Measurements from ENCODE around the gene TNK1.

DNA sequence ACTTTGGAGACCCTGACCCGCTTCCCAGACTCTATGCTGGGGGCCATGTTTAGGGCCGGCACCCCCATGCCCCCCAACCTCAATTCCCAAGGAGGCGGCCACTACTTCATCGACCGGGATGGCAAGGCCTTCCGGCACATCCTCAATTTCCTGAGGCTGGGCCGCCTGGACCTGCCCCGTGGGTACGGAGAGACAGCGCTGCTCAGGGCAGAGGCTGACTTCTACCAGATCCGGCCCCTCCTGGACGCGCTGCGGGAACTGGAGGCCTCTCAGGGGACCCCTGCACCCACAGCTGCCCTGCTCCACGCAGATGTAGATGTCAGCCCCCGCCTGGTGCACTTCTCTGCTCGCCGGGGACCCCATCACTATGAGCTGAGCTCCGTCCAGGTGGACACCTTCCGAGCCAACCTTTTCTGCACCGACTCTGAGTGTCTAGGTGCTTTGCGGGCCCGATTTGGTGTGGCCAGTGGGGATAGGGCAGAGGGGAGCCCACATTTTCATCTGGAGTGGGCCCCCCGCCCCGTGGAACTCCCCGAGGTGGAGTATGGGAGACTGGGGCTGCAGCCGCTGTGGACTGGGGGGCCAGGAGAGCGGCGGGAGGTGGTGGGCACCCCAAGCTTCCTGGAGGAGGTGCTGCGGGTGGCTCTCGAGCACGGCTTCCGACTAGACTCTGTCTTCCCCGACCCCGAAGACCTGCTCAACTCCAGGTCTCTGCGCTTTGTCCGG lies 27.8 kb upstream of the TNK1 start:
- TF ChIP-seq, protein P1, sequence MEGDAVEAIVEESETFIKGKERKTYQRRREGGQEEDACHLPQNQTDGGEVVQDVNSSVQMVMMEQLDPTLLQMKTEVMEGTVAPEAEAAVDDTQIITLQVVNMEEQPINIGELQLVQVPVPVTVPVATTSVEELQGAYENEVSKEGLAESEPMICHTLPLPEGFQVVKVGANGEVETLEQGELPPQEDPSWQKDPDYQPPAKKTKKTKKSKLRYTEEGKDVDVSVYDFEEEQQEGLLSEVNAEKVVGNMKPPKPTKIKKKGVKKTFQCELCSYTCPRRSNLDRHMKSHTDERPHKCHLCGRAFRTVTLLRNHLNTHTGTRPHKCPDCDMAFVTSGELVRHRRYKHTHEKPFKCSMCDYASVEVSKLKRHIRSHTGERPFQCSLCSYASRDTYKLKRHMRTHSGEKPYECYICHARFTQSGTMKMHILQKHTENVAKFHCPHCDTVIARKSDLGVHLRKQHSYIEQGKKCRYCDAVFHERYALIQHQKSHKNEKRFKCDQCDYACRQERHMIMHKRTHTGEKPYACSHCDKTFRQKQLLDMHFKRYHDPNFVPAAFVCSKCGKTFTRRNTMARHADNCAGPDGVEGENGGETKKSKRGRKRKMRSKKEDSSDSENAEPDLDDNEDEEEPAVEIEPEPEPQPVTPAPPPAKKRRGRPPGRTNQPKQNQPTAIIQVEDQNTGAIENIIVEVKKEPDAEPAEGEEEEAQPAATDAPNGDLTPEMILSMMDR (conservative IDR thresholded peaks at IDR 0.05) = no peak
- TF ChIP-seq ZFX (IDR thresholded peaks at IDR 0.05) = no peak

Data from C4-2B (cell line).